Neural progenitor cell (in vitro differentiated cells): Measurements from ENCODE around the gene YAP1.

Source experiments
- EZH2phosphoT487 ChIP-seq: fragments of 200-600 bp; sonication (generic); IDR thresholded peaks from 2 replicates; pipeline ENCODE4 v1.6.1; 2017; ENCODE audit warnings: antibody characterized with exemption
- TF ChIP-seq, protein P1 (sequence below): fragments of 200-600 bp; sonication (generic); IDR thresholded peaks from 2 replicates; pipeline ENCODE4 v1.5.1; 2017; ENCODE audit warnings: antibody characterized with exemption, mild to moderate bottlenecking

DNA sequence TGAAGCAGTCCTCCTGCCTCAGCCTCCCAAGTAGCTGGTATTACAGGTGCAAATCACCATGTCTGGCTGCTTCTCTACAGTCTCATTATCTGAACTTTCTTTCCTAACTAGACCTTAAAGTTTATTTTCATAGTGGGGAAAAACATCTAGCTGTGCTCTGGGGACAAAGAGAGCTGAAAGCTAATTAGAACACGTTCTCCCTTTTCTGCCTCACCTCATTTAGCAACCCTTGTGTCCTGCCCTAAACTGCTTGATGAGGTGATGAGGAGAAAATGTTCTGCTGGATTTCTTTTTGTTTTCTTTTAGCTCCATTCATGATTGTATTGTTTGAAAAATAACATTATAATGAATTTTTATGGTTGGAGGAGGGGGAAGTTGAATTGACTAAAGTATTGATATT, 84.7 kb downstream of the YAP1 start:
- TF ChIP-seq, protein P1, sequence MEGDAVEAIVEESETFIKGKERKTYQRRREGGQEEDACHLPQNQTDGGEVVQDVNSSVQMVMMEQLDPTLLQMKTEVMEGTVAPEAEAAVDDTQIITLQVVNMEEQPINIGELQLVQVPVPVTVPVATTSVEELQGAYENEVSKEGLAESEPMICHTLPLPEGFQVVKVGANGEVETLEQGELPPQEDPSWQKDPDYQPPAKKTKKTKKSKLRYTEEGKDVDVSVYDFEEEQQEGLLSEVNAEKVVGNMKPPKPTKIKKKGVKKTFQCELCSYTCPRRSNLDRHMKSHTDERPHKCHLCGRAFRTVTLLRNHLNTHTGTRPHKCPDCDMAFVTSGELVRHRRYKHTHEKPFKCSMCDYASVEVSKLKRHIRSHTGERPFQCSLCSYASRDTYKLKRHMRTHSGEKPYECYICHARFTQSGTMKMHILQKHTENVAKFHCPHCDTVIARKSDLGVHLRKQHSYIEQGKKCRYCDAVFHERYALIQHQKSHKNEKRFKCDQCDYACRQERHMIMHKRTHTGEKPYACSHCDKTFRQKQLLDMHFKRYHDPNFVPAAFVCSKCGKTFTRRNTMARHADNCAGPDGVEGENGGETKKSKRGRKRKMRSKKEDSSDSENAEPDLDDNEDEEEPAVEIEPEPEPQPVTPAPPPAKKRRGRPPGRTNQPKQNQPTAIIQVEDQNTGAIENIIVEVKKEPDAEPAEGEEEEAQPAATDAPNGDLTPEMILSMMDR, result no peak
- no peak for TF ChIP-seq EZH2phosphoT487
